ENCODE results near the gene TMEM121B. TPM values are rescaled to one million over a fixed set of nuclear protein-coding genes. Genes with fewer than 3 reads are reported as not detected.

Gene TMEM121B
- polyA plus RNA-seq, 3 donors: 1.4 to 3.2 (median 1.9) TPM

DNA sequence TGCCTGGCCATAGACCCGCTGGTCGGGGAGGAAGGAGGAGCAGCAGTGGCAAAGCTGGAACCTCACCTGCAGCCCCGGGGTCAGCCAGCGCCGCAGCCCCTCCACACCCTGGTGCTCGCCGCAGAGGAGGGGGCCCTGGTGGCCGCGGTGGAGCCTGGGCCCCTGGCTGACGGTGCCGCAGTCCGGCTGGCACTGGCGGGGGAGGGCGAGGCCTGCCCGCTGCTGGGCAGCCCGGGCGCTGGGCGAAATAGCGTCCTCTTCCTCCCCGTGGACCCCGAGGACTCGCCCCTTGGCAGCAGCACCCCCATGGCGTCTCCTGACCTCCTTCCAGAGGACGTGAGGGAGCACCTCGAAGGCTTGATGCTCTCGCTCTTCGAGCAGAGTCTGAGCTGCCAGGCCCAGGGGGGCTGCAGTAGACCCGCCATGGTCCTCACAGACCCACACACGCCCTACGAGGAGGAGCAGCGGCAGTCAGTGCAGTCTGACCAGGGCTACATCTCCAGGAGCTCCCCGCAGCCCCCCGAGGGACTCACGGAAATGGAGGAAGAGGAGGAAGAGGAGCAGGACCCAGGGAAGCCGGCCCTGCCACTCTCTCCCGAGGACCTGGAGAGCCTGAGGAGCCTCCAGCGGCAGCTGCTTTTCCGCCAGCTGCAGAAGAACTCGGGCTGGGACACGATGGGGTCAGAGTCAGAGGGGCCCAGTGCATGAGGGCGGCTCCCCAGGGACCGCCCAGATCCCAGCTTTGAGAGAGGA is 11.9 kb downstream of the TMEM121B start:
- Histone ChIP-seq H3K4me2 (replicated peaks; ENCODE audit: extremely low read depth, low read length, poor library complexity, severe bottlenecking) (no peak overlapping the region), H3K9me3 (replicated peaks in 1 of 2; ENCODE audit: control insufficient read depth in 1 of 2, insufficient read depth in 1 of 2, low read length in 2 of 2) (no peaks in the 10 kb centered on the region), H4K20me1 (ENCODE audit: insufficient read depth, low read length) (peaks cover 84% of the 10 kb centered on the region), H3K79me2 (ENCODE audit: insufficient read depth, low read length) (peaks cover 84% of the 10 kb centered on the region), H3K36me3 (replicated peaks in 1 of 2; ENCODE audit: control insufficient read depth in 1 of 2, insufficient read depth in 2 of 2, low read length in 2 of 2) (peaks cover 72 to 92% of the 10 kb centered on the region in 2 donors), H3K27ac (ENCODE audit: low read depth in 1 of 2, low read length in 2 of 2) (peak overlapping the region; percentile 75 to 85), H3K4me3 (replicated peaks in 1 of 3; ENCODE audit: low read depth in 2 of 3, low read length in 3 of 3) (no peak overlapping the region), H3K4me1 (ENCODE audit: control insufficient read depth in 1 of 2, insufficient read depth in 2 of 2, low read length in 2 of 2) (peaks cover 99 to 100% of the 10 kb centered on the region in 2 donors), H2AFZ (ENCODE audit: insufficient read depth, low read depth, low read length, poor library complexity, severe bottlenecking) (no peak overlapping the region), H3K9ac (ENCODE audit: insufficient read depth, low read length, poor library complexity, severe bottlenecking) (no peak overlapping the region), H3K27me3 (ENCODE audit: control insufficient read depth in 2 of 2, insufficient read depth in 2 of 2, low read length in 2 of 2) (no peaks in the 10 kb centered on the region)
- Mint-ChIP-seq H3K36me3 (peaks cover 74 to 92% of the 10 kb centered on the region in 2 donors), H3K4me3 (no peak overlapping the region), H3K9me3 (no peaks in the 10 kb centered on the region), H3K27ac (peak overlapping the region in 4 of 7 donors; percentile 28 to 88 (median 75)), H3K27me3 (ENCODE audit: low read depth in 3 of 3) (peaks cover 0 to 2% (median 2%) of the 10 kb centered on the region in 3 donors), H3K4me1 (peaks cover 91% of the 10 kb centered on the region)
- WGBS (ENCODE audit: insufficient coverage): 87% methylated on average over 35 of the region's 42 CpGs
- intact Hi-C loops (cut with micrococcal nuclease): loop anchor here (5.0 to 10.0 kb wide), 3 partner anchors 48 to 666 kb away; partner anchors contain the start of genes BID (in 1 of the 2) and HDHD5 (in 1 of the 2)
- TF ChIP-seq, protein P1, sequence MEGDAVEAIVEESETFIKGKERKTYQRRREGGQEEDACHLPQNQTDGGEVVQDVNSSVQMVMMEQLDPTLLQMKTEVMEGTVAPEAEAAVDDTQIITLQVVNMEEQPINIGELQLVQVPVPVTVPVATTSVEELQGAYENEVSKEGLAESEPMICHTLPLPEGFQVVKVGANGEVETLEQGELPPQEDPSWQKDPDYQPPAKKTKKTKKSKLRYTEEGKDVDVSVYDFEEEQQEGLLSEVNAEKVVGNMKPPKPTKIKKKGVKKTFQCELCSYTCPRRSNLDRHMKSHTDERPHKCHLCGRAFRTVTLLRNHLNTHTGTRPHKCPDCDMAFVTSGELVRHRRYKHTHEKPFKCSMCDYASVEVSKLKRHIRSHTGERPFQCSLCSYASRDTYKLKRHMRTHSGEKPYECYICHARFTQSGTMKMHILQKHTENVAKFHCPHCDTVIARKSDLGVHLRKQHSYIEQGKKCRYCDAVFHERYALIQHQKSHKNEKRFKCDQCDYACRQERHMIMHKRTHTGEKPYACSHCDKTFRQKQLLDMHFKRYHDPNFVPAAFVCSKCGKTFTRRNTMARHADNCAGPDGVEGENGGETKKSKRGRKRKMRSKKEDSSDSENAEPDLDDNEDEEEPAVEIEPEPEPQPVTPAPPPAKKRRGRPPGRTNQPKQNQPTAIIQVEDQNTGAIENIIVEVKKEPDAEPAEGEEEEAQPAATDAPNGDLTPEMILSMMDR (IDR thresholded peaks at IDR 0.05): no peak
- peak in 1 of 3 donors; percentile 2 for DNase-seq

DNA sequence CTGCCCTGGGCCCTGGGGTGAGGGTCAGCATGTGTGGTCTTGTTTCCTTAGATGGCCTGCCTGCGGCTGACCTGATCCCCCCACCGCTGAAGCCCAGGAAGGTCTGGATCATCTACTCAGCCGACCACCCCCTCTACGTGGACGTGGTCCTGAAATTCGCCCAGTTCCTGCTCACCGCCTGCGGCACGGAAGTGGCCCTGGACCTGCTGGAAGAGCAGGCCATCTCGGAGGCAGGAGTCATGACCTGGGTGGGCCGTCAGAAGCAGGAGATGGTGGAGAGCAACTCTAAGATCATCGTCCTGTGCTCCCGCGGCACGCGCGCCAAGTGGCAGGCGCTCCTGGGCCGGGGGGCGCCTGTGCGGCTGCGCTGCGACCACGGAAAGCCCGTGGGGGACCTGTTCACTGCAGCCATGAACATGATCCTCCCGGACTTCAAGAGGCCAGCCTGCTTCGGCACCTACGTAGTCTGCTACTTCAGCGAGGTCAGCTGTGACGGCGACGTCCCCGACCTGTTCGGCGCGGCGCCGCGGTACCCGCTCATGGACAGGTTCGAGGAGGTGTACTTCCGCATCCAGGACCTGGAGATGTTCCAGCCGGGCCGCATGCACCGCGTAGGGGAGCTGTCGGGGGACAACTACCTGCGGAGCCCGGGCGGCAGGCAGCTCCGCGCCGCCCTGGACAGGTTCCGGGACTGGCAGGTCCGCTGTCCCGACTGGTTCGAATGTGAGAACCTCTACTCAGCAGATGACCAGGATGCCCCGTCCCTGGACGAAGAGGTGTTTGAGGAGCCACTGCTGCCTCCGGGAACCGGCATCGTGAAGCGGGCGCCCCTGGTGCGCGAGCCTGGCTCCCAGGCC is 12.7 kb downstream of the TMEM121B start:
- Histone ChIP-seq H3K36me3 (replicated peaks in 1 of 2; ENCODE audit: control insufficient read depth in 1 of 2, insufficient read depth in 2 of 2, low read length in 2 of 2) (peaks cover 77 to 92% of the 10 kb centered on the region in 2 donors), H3K4me1 (ENCODE audit: control insufficient read depth in 1 of 2, insufficient read depth in 2 of 2, low read length in 2 of 2) (peaks cover 99 to 100% of the 10 kb centered on the region in 2 donors), H4K20me1 (ENCODE audit: insufficient read depth, low read length) (peaks cover 80% of the 10 kb centered on the region), H3K9me3 (replicated peaks in 1 of 2; ENCODE audit: control insufficient read depth in 1 of 2, insufficient read depth in 1 of 2, low read length in 2 of 2) (no peaks in the 10 kb centered on the region), H3K79me2 (ENCODE audit: insufficient read depth, low read length) (peaks cover 81% of the 10 kb centered on the region), H3K4me2 (replicated peaks; ENCODE audit: extremely low read depth, low read length, poor library complexity, severe bottlenecking) (peak overlapping the region; percentile 79), H2AFZ (ENCODE audit: insufficient read depth, low read depth, low read length, poor library complexity, severe bottlenecking) (no peak overlapping the region), H3K9ac (ENCODE audit: insufficient read depth, low read length, poor library complexity, severe bottlenecking) (peak overlapping the region; percentile 32), H3K4me3 (replicated peaks in 1 of 3; ENCODE audit: low read depth in 2 of 3, low read length in 3 of 3) (peak overlapping the region in 1 of 3 experiments; percentile 65), H3K27ac (ENCODE audit: low read depth in 1 of 2, low read length in 2 of 2) (peak overlapping the region; percentile 75 to 85), H3K27me3 (ENCODE audit: control insufficient read depth in 2 of 2, insufficient read depth in 2 of 2, low read length in 2 of 2) (no peaks in the 10 kb centered on the region)
- peak in 1 of 3 donors; percentile 3 for DNase-seq
- H3K27ac Mint-ChIP-seq: peak overlapping the region; percentile 93 to 98 (median 96)
- no peak overlapping the region for H3K4me3 Mint-ChIP-seq
- peaks cover 0 to 2% (median under 1%) of the 10 kb centered on the region in 3 donors for H3K27me3 Mint-ChIP-seq (ENCODE audit: low read depth in 3 of 3)
- WGBS (ENCODE audit: insufficient coverage): 94% methylated on average over 65 of the region's 66 CpGs
- intact Hi-C loops (cut with micrococcal nuclease): loop anchor here (5.0 to 10.0 kb wide), 3 partner anchors 49 to 666 kb away; partner anchors contain the start of genes BID (in 1 of the 2) and HDHD5 (in 1 of the 2)
- TF ChIP-seq, protein P1 (IDR thresholded peaks at IDR 0.05): no peak
- H3K36me3 Mint-ChIP-seq: peaks cover 72 to 90% of the 10 kb centered on the region in 2 donors
- H3K4me1 Mint-ChIP-seq: peaks cover 86% of the 10 kb centered on the region
- H3K9me3 Mint-ChIP-seq: no peaks in the 10 kb centered on the region

All from CD14-positive monocyte (primary cell).